Peyer's patch (tissue), 4 donors: ENCODE measurements around the gene MDFIC2. TPM values are rescaled to one million over a fixed set of nuclear protein-coding genes. Genes with fewer than 3 reads are reported as not detected.

Source experiments
- DNase-seq, 3 donors: peaks; one replicate each; pipeline ENCODE4 v3.0.0-alpha.2; 2017 to 2019
- H3K27ac ChIP-seq, 4 donors: fragments of 200-600 bp; sonication (generic); one replicate each; pipeline ENCODE4 v1.5.1; 2016 to 2019
- H3K27me3 ChIP-seq, 2 donors: fragments of 200-600 bp; sonication (generic); one replicate each; pipeline ENCODE4 v1.5.1; 2019
- H3K36me3 ChIP-seq, 3 donors: fragments of 200-600 bp; sonication (generic); one replicate each; pipeline ENCODE4 v1.5.1; 2016 to 2019
- H3K4me1 ChIP-seq, 4 donors: fragments of 200-600 bp; sonication (generic); one replicate each; pipeline ENCODE4 v1.5.1; 2016 to 2019
- H3K4me3 ChIP-seq, 4 donors: fragments of 200-600 bp; sonication (generic); 1 replicate in 3 of 4; 2 replicates in 1 of 4; pipeline ENCODE4 v1.5.1; 2016 to 2019; ENCODE audit warnings: mild to moderate bottlenecking in 1 of 4
- H3K9me3 ChIP-seq, 4 donors: fragments of 200-600 bp; sonication (generic); one replicate each; pipeline ENCODE4 v1.5.1; 2016 to 2019; ENCODE audit warnings: mild to moderate bottlenecking in 1 of 4
- POLR2A ChIP-seq, 2 donors: fragments of 450-650 bp; IDR thresholded peaks; one replicate each; pipeline ENCODE4 v1.5.1; 2017; ENCODE audit warnings: antibody characterized with exemption in 2 of 2, mild to moderate bottlenecking in 2 of 2, moderate library complexity in 2 of 2
- total RNA-seq, 4 donors: library from RNA; depleted of rRNA; stranded (reverse); fragments of >200 nt; gene quantifications; one replicate each; pipeline ENCODE4 v1.1.0, GENCODE V29; 2016
- TF ChIP-seq, protein P1 (sequence below), 6 experiments: fragments of 450-650 bp in 4 of 6; fragments of 200-600 bp in 2 of 6; sonication (generic) in 1 of 6; IDR thresholded peaks; one replicate each; pipeline ENCODE4 v1.5.1; 2017 to 2019; ENCODE audit warnings: antibody characterized with exemption in 6 of 6, mild to moderate bottlenecking in 3 of 6, moderate library complexity in 1 of 6

Gene MDFIC2
- total RNA-seq, 4 donors from 2014 or later: not detected

- no peak for TF ChIP-seq POLR2A (IDR thresholded peaks at IDR 0.05)
- TF ChIP-seq, protein P1, sequence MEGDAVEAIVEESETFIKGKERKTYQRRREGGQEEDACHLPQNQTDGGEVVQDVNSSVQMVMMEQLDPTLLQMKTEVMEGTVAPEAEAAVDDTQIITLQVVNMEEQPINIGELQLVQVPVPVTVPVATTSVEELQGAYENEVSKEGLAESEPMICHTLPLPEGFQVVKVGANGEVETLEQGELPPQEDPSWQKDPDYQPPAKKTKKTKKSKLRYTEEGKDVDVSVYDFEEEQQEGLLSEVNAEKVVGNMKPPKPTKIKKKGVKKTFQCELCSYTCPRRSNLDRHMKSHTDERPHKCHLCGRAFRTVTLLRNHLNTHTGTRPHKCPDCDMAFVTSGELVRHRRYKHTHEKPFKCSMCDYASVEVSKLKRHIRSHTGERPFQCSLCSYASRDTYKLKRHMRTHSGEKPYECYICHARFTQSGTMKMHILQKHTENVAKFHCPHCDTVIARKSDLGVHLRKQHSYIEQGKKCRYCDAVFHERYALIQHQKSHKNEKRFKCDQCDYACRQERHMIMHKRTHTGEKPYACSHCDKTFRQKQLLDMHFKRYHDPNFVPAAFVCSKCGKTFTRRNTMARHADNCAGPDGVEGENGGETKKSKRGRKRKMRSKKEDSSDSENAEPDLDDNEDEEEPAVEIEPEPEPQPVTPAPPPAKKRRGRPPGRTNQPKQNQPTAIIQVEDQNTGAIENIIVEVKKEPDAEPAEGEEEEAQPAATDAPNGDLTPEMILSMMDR (IDR thresholded peaks at IDR 0.05): no peak
- no peaks in the 10 kb centered on the region for H3K36me3 ChIP-seq
- peaks cover 0 to 6% (median 0%) of the 10 kb centered on the region in 4 donors for H3K4me1 ChIP-seq
- peak in 1 of 3 donors; percentile 49 for DNase-seq
- H3K9me3 ChIP-seq: no peaks in the 10 kb centered on the region
- H3K27me3 ChIP-seq: no peaks in the 10 kb centered on the region
- H3K27ac ChIP-seq: peak overlapping the region in 1 of 4 donors; percentile 21
- H3K4me3 ChIP-seq: no peak overlapping the region
These were observed 35.1 kb downstream of the MDFIC2 start for GRCh38 chr3:70277304-70277703.

- H3K4me1 ChIP-seq: peaks cover 0 to 6% (median 0%) of the 10 kb centered on the region in 4 donors
- DNase-seq: no peak
- H3K27ac ChIP-seq: peak overlapping the region in 1 of 4 donors; percentile 21
- H3K9me3 ChIP-seq: no peaks in the 10 kb centered on the region
- H3K4me3 ChIP-seq: no peak overlapping the region
- H3K36me3 ChIP-seq: no peaks in the 10 kb centered on the region
- TF ChIP-seq POLR2A (IDR thresholded peaks at IDR 0.05): no peak
- TF ChIP-seq, protein P1 (IDR thresholded peaks at IDR 0.05): no peak
- no peaks in the 10 kb centered on the region for H3K27me3 ChIP-seq
These were observed 35.5 kb downstream of the MDFIC2 start for GRCh38 chr3:70276901-70277300.

GRCh38 chr3:70273492-70273891, 38.9 kb downstream of the MDFIC2 start:
- Histone ChIP-seq H3K27me3 (no peaks in the 10 kb centered on the region), H3K9me3 (no peaks in the 10 kb centered on the region), H3K4me1 (peaks cover 0 to 6% (median 0%) of the 10 kb centered on the region in 4 donors), H3K27ac (no peak overlapping the region), H3K36me3 (no peaks in the 10 kb centered on the region), H3K4me3 (no peak overlapping the region)
- DNase-seq: peak in 1 of 3 donors; percentile 49
- TF ChIP-seq, protein P1 (IDR thresholded peaks at IDR 0.05): no peak
- no peak for TF ChIP-seq POLR2A (IDR thresholded peaks at IDR 0.05)

GRCh38 chr3:70272798-70273197, 39.6 kb downstream of the MDFIC2 start:
- no peak overlapping the region for H3K27ac ChIP-seq
- peaks cover 0 to 6% (median 0%) of the 10 kb centered on the region in 4 donors for H3K4me1 ChIP-seq
- TF ChIP-seq, protein P1 (IDR thresholded peaks at IDR 0.05): no peak
- TF ChIP-seq POLR2A (IDR thresholded peaks at IDR 0.05): no peak
- H3K36me3 ChIP-seq: no peaks in the 10 kb centered on the region
- H3K4me3 ChIP-seq: no peak overlapping the region
- no peak for DNase-seq
- H3K27me3 ChIP-seq: no peaks in the 10 kb centered on the region
- H3K9me3 ChIP-seq: no peaks in the 10 kb centered on the region

DNA sequence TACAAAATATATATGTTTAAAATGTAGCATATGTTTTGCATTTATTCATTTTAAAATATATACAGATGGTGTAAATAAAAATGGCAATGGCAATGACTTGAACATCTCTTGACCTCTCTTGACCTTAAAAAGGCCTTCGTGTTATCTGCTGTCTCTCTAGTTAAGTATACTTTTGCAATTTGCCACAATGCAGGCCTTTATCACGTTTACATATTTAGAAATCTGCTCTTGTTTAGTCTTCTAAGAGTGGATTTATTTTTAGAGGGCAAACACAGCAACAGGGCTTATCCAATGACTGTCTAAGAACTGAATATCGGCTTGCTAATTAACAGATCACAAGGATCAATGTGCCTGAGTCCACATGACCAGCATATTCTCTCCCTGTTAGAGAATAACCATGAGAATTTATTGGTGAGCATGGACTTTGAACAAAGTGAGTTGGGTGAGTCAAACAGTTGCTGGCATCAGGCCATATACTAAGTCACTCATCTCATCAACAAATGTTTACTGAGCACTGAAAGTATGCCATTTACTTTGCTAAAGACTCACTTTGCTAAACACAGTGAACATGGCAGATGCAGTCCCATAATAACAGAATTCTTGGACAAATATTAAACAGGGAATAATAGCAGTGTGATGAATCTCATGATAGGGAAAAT, 48.2 kb downstream of the MDFIC2 start:
- H3K4me3 ChIP-seq: no peak overlapping the region
- peaks cover 0 to 7% (median 0%) of the 10 kb centered on the region in 4 donors for H3K4me1 ChIP-seq
- H3K9me3 ChIP-seq: no peaks in the 10 kb centered on the region
- H3K27ac ChIP-seq: peak overlapping the region in 3 of 4 donors; percentile 23 to 80 (median 51)
- TF ChIP-seq POLR2A (IDR thresholded peaks at IDR 0.05): peak in 1 of 2 donors; percentile 5
- TF ChIP-seq, protein P1 (IDR thresholded peaks at IDR 0.05): no peak
- H3K27me3 ChIP-seq: no peaks in the 10 kb centered on the region
- no peaks in the 10 kb centered on the region for H3K36me3 ChIP-seq
- peak in 1 of 3 donors; percentile 73 for DNase-seq
